ENCODE results near the gene TULP4. TPM values are rescaled to one million over a fixed set of nuclear protein-coding genes. Genes with fewer than 3 reads are reported as not detected.

TULP4 gene
- total and polyA plus RNA-seq, 2 experiments from 2014 or later, result 20.0 to 118 TPM

GRCh38 chr6:158459726-158460125, 147.5 kb downstream of the TULP4 start:
- TF ChIP-seq CTCF (IDR thresholded peaks at IDR 0.05; ENCODE audit: low read depth, low read length), result no peak
- Histone ChIP-seq H3K27me3 (no peaks in the 10 kb centered on the region), H3K4me1 (ENCODE audit: low read depth) (no peaks in the 10 kb centered on the region), H3K36me3 (peaks cover 12% of the 10 kb centered on the region), H3K9me3 (ENCODE audit: low read depth) (no peaks in the 10 kb centered on the region), H3K4me3 (no peak overlapping the region), H3K27ac (no peak overlapping the region)
- DNase-seq (ENCODE audit: low read depth in 1 of 2, low spot score in 1 of 2), result no peak

- peak in 1 of 2 donors; percentile 33 for DNase-seq (ENCODE audit: low read depth in 1 of 2, low spot score in 1 of 2)
- no peak overlapping the region for H3K27ac ChIP-seq
- no peak overlapping the region for H3K4me3 ChIP-seq
- H3K4me1 ChIP-seq (ENCODE audit: low read depth), result no peaks in the 10 kb centered on the region
- H3K9me3 ChIP-seq (ENCODE audit: low read depth), result no peaks in the 10 kb centered on the region
- peaks cover 16% of the 10 kb centered on the region for H3K36me3 ChIP-seq
- TF ChIP-seq CTCF (IDR thresholded peaks at IDR 0.05; ENCODE audit: low read depth, low read length), result no peak
- H3K27me3 ChIP-seq, result no peaks in the 10 kb centered on the region
These were observed 148.4 kb downstream of the TULP4 start for GRCh38 chr6:158460602-158461169.

- Histone ChIP-seq H3K9me3 (ENCODE audit: low read depth) (no peaks in the 10 kb centered on the region), H3K27me3 (no peaks in the 10 kb centered on the region), H3K4me3 (no peak overlapping the region), H3K36me3 (peaks cover 16% of the 10 kb centered on the region), H3K27ac (no peak overlapping the region), H3K4me1 (ENCODE audit: low read depth) (no peaks in the 10 kb centered on the region)
- no peak for TF ChIP-seq CTCF (IDR thresholded peaks at IDR 0.05; ENCODE audit: low read depth, low read length)
- DNase-seq (ENCODE audit: low read depth in 1 of 2, low spot score in 1 of 2), result peak in 1 of 2 donors; percentile 59
These were observed 149.7 kb downstream of the TULP4 start for GRCh38 chr6:158461954-158462353.

GRCh38 chr6:158464483-158464882, 152.2 kb downstream of the TULP4 start:
- Histone ChIP-seq H3K27ac (no peak overlapping the region), H3K27me3 (no peaks in the 10 kb centered on the region), H3K36me3 (peaks cover 23% of the 10 kb centered on the region), H3K9me3 (ENCODE audit: low read depth) (no peaks in the 10 kb centered on the region), H3K4me1 (ENCODE audit: low read depth) (no peaks in the 10 kb centered on the region), H3K4me3 (no peak overlapping the region)
- no peak for TF ChIP-seq CTCF (IDR thresholded peaks at IDR 0.05; ENCODE audit: low read depth, low read length)
- no peak for DNase-seq (ENCODE audit: low read depth in 1 of 2, low spot score in 1 of 2)

- peaks cover 23% of the 10 kb centered on the region for H3K36me3 ChIP-seq
- H3K27ac ChIP-seq, result no peak overlapping the region
- H3K9me3 ChIP-seq (ENCODE audit: low read depth), result no peaks in the 10 kb centered on the region
- H3K4me1 ChIP-seq (ENCODE audit: low read depth), result no peaks in the 10 kb centered on the region
- H3K27me3 ChIP-seq, result no peaks in the 10 kb centered on the region
- TF ChIP-seq CTCF (IDR thresholded peaks at IDR 0.05; ENCODE audit: low read depth, low read length), result no peak
- no peak overlapping the region for H3K4me3 ChIP-seq
- no peak for DNase-seq (ENCODE audit: low read depth in 1 of 2, low spot score in 1 of 2)
These were observed 153.0 kb downstream of the TULP4 start for GRCh38 chr6:158465257-158465656.

Measured in cardiac muscle cell (in vitro differentiated cells and primary cell).